Measurements from ENCODE around the gene DRAXIN.

GRCh38 chr1:11731691-11732283, 40.3 kb downstream of the DRAXIN start:
- TF ChIP-seq EZH2 (IDR thresholded peaks at IDR 0.05; ENCODE audit: borderline replicate concordance, low read depth, low read length, severe bottlenecking): no peak
- TF ChIP-seq, protein P1, sequence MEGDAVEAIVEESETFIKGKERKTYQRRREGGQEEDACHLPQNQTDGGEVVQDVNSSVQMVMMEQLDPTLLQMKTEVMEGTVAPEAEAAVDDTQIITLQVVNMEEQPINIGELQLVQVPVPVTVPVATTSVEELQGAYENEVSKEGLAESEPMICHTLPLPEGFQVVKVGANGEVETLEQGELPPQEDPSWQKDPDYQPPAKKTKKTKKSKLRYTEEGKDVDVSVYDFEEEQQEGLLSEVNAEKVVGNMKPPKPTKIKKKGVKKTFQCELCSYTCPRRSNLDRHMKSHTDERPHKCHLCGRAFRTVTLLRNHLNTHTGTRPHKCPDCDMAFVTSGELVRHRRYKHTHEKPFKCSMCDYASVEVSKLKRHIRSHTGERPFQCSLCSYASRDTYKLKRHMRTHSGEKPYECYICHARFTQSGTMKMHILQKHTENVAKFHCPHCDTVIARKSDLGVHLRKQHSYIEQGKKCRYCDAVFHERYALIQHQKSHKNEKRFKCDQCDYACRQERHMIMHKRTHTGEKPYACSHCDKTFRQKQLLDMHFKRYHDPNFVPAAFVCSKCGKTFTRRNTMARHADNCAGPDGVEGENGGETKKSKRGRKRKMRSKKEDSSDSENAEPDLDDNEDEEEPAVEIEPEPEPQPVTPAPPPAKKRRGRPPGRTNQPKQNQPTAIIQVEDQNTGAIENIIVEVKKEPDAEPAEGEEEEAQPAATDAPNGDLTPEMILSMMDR (IDR thresholded peaks at IDR 0.05; ENCODE audit: borderline replicate concordance, extremely low read depth, low read length, poor library complexity, severe bottlenecking): no peak
